Tongue (tissue), 2 donors: ENCODE measurements around the gene TP53BP2. TPM values are rescaled to one million over a fixed set of nuclear protein-coding genes. Genes with fewer than 3 reads are reported as not detected.
"Not testable (repeated sequence)": the region's sequence is repeated elsewhere in the genome, so short reads cannot be mapped to it uniquely, and the experiment has no call there.

ENCODE experiments used
- DNase-seq: peaks from one replicate; pipeline ENCODE4 v3.0.0-alpha.2; 2015
- total RNA-seq: library from RNA; depleted of rRNA; stranded (reverse); fragments of >200 nt; gene quantifications from one replicate; pipeline ENCODE4 v1.2.3, GENCODE V29; 2014

TP53BP2 gene
- total RNA-seq, 1 donor from 2014 or later = 38.9 TPM

- DNase-seq = no peak
These were observed 6.6 kb upstream of the TP53BP2 start for GRCh38 chr1:223852337-223852736.

- DNase-seq = no peak
These were observed 3.9 kb upstream of the TP53BP2 start for GRCh38 chr1:223849352-223850254.

DNA sequence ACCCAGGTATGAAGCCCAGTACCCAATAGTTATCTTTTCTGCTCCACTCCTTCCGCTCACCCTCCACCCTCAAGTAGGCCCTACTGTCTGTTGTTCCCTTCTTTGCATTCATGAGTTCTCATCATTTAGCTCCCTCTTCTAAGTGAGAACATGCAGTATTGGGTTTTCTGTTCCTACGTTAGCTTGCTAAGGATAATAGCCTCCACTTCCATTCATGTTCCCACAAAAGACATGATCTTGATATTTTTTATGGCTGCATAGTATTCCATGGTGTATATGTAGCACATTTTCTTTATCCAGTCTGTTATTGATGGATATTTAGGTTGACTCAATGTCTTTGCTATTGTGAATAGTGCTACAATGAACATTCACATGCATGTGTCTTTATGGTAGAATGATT is 2.8 kb upstream of the TP53BP2 start:
- no peak for DNase-seq

DNA sequence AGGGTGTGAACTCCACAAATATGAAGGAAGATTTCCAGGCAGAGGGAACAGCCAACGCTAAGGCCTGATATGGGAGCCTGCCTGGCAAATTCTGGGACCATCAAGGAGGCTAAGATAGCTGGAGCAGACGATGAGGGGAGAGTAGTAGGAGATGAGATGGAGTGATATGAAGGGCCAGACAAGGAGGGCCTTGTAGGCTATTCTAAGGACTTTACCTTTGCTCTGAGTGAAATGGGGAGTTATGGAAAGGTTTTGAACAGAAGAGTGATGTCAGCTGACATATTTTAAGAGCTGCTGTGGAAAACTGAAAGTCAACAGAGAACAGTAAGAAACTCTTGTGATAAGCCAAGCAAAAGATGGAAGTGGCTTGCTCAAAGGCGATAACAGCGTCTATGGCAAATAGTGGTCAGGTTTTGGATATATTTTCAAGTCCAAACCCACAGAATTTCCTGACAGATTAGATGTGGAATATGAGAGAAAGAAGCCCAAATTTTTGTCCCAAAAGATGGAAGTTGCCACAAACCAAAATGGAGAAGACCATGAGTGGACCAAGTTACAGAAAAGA is 2.1 kb upstream of the TP53BP2 start:
- DNase-seq = no peak

- DNase-seq = peak; percentile 90
These were observed 524 bp downstream of the TP53BP2 start for GRCh38 chr1:223845037-223845809.

DNA sequence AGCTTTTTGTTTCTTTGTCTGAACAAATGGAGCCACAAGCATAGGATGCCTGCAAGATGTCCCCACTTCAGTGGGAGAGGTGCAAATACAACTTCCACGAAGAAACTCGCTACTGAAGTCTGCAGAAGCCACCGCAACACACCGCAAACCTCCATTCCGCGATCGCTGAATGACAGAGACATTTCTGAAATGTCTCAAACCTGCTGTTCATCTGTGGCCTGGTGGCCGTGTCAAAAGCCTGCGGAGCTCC is 1.0 kb downstream of the TP53BP2 start:
- no peak for DNase-seq

DNA sequence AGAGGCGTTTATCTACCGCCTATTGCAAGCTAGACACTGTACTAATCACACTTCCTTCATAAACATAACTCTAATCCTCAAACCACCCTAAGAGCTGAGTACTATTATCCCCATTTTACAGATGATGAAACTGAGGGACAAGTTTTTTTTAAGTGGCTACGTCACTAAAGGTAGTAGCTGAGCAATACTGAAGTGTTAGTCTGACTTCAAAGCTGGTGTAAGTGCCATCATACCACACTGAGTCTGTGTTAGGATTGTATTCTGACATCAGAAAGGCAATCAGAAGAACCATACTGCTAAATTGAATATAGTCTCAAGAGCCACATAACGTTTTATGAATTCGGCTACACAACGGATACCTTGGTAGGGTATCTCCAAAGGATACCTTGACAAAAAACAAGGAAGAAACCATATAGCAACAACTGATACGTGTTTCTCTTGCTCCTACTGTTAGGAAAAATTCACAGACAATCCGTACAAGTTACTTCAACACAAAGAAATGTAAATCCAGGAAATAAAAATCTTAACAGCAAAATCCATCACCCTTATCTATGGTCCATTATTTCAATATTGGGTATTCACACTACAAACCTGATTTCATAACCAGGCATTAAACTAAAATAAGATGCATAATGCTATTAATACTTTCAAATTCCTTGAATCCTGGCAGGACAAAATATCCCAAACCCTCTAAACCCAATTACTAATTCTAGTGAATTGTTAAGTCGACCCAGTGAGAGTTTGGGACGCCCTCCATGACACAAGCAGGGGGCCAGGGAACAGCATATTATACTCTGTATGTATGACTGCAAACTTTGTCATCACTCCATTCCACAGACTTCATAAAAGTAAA is 1.6 kb downstream of the TP53BP2 start:
- DNase-seq = no peak

DNA sequence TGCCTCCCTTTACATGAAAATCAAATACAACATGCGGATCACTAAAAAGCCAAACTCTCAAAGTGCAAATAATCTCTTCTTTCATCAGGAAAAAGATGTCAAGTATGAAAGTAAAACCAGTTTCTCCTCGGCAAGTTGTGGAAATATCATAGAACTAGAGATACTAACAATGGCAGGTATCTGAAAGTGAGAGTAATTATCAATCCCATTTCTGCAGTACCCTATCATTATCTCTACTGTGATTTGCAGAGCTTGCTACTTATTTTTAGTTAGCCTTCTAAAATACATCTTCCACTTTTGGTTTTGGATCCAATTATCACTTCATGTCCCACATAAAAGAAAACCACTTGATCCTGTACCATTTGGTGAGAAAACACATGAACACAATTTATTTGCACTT is 3.0 kb downstream of the TP53BP2 start:
- no peak for DNase-seq

DNA sequence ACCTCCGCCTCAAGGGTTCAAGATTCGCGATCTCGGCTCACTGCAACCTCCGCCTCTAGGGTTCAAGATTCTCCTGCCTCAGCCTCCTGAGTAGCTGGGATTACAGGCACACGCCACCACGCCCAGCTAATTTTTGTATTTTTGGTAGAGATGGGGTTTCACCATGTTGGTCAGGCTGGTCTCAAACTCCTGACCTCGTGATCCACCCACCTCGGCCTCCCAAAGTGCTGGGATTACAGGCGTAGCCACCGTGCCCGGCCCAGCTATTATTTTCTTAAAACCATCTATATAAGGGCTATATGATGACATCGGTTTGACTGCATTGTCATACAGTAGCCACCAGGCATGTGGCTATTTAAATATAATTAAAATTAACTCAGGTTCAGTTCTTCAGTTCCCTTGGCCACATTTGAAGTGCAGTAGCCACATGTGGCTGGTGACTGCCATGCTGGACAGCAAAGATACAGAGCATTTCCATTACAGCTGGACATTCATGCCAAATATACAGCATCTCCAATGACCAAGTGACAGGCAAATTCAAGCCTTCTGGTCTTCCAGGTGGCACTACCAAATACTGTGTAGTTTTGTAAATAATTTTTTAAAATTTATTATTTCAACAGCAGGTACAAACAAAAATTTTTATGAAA is 3.6 kb downstream of the TP53BP2 start:
- DNase-seq = not testable (repeated sequence)

DNA sequence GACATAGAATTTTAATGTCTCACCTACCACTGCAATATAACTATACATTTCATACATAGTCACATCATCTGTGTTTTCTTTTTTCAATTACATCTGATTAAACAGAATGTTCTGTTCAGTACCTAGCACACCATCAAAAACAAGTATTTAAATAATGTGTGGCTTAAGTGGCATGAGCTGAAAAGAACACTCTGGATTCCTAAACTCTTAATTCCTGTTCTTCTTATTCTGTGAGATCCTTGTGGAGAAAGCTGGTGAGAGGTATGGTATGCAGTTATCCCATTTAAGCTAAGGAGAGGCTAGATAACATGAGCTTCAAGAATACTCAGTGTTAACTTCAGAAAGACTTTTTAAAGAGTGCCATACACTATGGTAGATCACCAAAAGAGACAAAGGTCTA is 5.5 kb downstream of the TP53BP2 start:
- DNase-seq = no peak

DNA sequence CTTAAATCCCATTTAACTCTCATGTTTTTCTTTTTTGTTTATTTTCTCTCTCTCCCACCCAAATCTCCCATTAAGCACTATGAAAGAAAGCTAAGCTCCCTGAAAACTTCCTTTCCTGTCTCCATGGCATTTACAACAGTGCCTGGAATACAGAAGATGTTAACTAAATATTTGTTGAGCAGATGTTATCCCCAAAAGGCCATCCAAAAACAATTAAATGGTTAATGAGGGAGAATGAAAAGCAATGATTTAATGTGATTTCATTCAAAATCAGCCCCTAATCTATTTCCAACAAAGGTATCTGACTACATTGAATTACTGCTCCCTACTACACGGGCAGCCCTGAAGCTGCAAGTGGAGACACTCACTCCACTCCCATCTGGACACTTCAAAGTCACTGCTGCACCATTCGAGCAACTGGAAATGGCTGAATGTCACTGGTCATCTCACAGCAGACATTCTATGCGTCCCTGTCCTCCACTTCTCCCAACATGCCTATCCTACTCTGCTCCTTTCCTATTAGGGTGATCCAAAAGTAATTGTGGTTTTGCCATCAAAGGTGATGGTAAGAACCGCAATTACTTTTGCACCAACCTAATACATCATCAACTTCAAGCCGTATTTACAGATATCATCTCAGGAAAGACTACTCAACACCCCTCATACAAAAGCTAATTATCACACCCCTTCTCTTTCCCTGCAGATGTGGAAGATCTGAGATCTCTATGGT is 7.5 kb downstream of the TP53BP2 start:
- DNase-seq = peak; percentile 23

GRCh38 chr1:223837687-223838086 is 8.1 kb downstream of the TP53BP2 start:
- DNase-seq = no peak

DNA sequence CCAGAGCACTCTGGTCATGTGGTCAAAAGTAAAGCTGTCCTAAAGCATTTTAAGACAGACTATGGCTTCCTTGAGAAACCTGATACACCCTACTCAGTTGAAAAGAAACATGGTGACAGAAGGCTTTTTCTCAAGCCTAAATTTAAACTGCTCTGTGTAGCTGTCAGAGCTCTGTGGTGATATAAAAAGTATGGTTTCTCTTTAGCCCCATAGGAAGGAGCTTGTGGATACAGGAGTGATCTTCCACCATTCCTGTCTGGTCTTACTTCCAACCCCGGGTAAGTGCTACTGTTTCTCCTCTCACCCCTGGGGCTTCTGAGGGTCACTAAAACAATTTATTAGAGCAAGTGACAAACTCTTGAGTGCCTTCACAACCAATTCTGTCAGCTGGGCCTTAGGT is 8.5 kb downstream of the TP53BP2 start:
- peak; percentile 38 for DNase-seq

- DNase-seq = no peak
These were observed 9.2 kb downstream of the TP53BP2 start for GRCh38 chr1:223836586-223836985.

DNA sequence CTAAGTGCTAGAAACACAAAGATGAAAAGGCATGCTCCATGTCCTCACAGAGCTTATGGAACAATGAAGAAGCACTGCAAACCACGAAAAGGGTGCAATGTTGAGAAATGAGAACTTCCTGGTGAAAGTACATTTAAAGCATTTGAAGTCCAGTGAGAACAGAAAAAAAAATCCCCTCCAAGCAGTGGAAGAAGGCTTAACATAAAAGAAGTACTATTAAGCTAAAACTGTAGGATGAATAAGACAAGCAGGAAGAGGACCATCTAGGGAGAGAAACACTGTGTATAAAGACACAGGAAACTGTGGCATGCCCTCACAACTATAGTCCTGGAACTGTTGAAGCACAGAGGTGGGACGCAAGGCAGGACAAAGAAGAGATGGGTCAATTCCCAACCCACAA is 10.0 kb downstream of the TP53BP2 start:
- DNase-seq = no peak

DNA sequence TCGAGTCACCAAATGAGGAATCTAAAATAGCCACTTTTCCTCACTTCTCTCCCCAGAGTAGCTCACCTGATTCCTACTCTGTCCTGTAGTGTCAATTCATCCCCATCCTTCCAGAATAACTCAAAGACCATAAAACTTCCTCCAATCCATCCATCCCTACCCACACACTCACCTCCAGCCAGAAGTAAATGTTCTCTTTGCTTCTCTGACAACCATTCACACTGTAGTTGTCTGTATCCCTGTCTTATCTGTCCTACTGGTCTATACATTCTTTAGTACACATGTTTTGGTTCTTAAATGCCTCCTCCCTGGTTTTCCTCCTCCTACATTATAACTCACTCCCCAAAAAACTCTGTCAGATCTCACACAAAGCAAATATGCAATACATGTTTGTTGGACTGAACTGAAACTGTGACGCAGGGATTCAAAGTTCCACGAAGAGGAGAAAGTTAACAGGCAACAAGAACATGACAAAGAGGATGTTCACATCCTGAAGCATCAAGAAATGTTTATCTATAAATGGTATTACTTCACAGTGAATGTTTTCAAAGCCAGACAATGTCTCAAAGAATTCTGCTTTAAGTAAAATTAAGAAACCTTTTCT is 11.0 kb downstream of the TP53BP2 start:
- no peak for DNase-seq

DNA sequence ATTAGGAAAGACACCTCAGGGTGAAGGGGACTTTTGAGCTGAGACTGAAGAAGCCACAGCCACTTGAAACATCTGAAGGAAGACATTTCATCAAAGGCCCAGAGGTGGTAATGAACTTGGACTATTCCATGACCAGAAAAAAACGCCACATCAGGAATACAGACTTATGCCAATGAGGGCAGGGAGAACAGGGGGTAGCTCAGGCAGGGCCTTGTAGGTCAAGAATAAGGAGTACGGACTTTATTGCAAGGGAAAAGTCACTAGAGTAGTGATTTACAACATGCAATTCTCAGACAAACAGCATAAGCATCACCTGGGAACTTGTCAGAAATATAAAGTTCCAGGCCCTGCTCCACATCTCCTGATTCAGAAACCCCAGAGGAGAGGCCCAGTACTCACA is 11.8 kb downstream of the TP53BP2 start:
- DNase-seq = no peak

- DNase-seq = no peak
These were observed 13.2 kb downstream of the TP53BP2 start for GRCh38 chr1:223832637-223832943.

- no peak for DNase-seq
These were observed 13.8 kb downstream of the TP53BP2 start for GRCh38 chr1:223831755-223832636.

DNA sequence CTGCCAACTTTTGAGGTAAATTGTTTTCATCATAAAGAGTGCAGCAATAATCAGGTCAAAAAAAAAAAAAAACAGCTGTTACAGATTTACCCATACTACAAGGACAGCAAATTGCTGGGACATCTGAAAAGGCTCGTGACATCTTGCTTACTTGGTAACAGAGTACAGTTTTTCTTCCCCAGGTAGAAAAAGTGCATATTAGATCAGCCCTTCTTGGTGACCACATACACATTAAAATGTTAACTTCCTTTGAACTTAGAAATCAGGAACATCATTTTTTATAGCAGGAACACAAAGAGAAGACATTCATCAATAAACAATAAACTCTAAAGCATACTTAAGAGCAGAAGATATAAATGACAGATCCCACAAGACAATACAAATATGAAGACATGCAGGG is 16.1 kb downstream of the TP53BP2 start:
- DNase-seq = no peak
